HG03196 (cell line): ENCODE measurements around the gene DOCK7.

Source experiments
- ATAC-seq: cut with Tn5 transposase; IDR thresholded peaks from one replicate; pipeline ENCODE4 v1.9.1; 2021; ENCODE audit not compliant: unreplicated experiment

The DOCK7 gene

GRCh38 chr1:62423580-62424242 lies 264.5 kb downstream of the DOCK7 start:
- no peak for ATAC-seq

GRCh38 chr1:62420214-62420613 lies 268.0 kb downstream of the DOCK7 start:
- no peak for ATAC-seq

GRCh38 chr1:62417351-62417999 lies 270.7 kb downstream of the DOCK7 start:
- ATAC-seq = no peak

GRCh38 chr1:62415687-62416086 lies 272.5 kb downstream of the DOCK7 start:
- no peak for ATAC-seq

GRCh38 chr1:62407398-62408009 lies 280.7 kb downstream of the DOCK7 start:
- no peak for ATAC-seq

- no peak for ATAC-seq
Observed at GRCh38 chr1:62406576-62406975, 281.6 kb downstream of the DOCK7 start.

- no peak for ATAC-seq
Observed at GRCh38 chr1:62405247-62405646, 282.9 kb downstream of the DOCK7 start.
